ENCODE data around the gene USP50. TPM values are rescaled to one million over a fixed set of nuclear protein-coding genes. Genes with fewer than 3 reads are reported as not detected.
"Not testable (repeated sequence)": the region's sequence is repeated elsewhere in the genome, so short reads cannot be mapped to it uniquely, and the experiment has no call there.

The USP50 gene
- 0.33 TPM for total RNA-seq
- polyA plus RNA-seq: not detected
- long read RNA-seq, donor 1: 0 reads
- long read RNA-seq, donor 2: 0 reads
- long read RNA-seq, donor 3: 0 reads
- long read RNA-seq, donor 4: 0 reads
- long read RNA-seq, donor 5: 0 reads
- long read RNA-seq, donor 6: 0 reads
- long read RNA-seq, donor 7: 0 reads
- long read RNA-seq, donor 8: 0 reads
- long read RNA-seq, donor 9: 0 reads
- long read RNA-seq, donor 10: 0 reads

GRCh38 chr15:50546566-50546965, at the start of gene USP50:
TSS of gene USP50 (minus strand) at chr15:50546666. CDS start at chr15:50546525, 141 bp downstream.
- Histone ChIP-seq H3K27me3 (ENCODE audit: control insufficient read depth in 2 of 2, insufficient read depth in 1 of 2, low read length in 1 of 2) (no peaks in the 10 kb centered on the region), H3K36me3 (ENCODE audit: control insufficient read depth in 2 of 2, insufficient read depth in 2 of 2, low read length in 1 of 2) (no peaks in the 10 kb centered on the region), H3K9me3 (ENCODE audit: control insufficient read depth in 2 of 2, insufficient read depth in 1 of 2, low read length in 1 of 2) (no peaks in the 10 kb centered on the region), H3K4me1 (ENCODE audit: control insufficient read depth in 2 of 2, insufficient read depth in 2 of 2, low read length in 2 of 2) (no peaks in the 10 kb centered on the region), H3K27ac (ENCODE audit: low read depth in 1 of 2, low read length in 1 of 2) (no peak within 1 kb of the TSS), H3K4me3 (ENCODE audit: low read length in 2 of 2) (no peak within 1 kb of the TSS)
- no peak for DNase-seq (ENCODE audit: low read depth in 6 of 9, low spot score in 9 of 9)
- 99% methylated on average over 5 of the region's 5 CpGs for WGBS

- H3K27ac ChIP-seq (ENCODE audit: low read depth in 1 of 2, low read length in 1 of 2): no peak overlapping the region
- DNase-seq (ENCODE audit: low read depth in 6 of 9, low spot score in 9 of 9): no peak
- H3K36me3 ChIP-seq (ENCODE audit: control insufficient read depth in 2 of 2, insufficient read depth in 2 of 2, low read length in 1 of 2): peaks cover 6 to 35% of the 10 kb centered on the region in 2 donors
- WGBS: 99% methylated on average over 2 of the region's 2 CpGs
- no peaks in the 10 kb centered on the region for H3K9me3 ChIP-seq (ENCODE audit: control insufficient read depth in 2 of 2, insufficient read depth in 1 of 2, low read length in 1 of 2)
- H3K4me1 ChIP-seq (ENCODE audit: control insufficient read depth in 2 of 2, insufficient read depth in 2 of 2, low read length in 2 of 2): no peaks in the 10 kb centered on the region
- no peak overlapping the region for H3K4me3 ChIP-seq (ENCODE audit: low read length in 2 of 2)
- no peaks in the 10 kb centered on the region for H3K27me3 ChIP-seq (ENCODE audit: control insufficient read depth in 2 of 2, insufficient read depth in 1 of 2, low read length in 1 of 2)
Observed at GRCh38 chr15:50594311-50594710, 47.8 kb upstream of the USP50 start.

DNA sequence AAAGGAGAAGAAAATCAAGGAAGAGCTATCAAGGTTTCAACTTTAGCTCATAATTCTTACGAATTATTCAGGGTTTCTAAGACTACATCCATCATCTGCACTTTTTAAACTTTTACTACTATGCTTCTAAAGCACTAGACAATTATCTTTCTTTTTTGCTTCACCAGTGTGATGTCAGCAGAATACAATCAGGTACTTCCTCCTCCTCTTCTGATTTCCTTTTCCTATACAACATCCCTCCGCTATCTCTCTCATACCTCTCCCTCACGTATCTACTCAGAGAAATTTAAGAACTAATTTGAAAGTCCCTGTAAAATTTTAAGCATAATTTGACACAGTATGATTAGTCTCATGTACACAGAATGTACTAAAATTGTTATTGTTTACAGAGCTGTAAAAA, 47.3 kb upstream of the USP50 start:
- DNase-seq (ENCODE audit: low read depth in 6 of 9, low spot score in 9 of 9): no peak
- Histone ChIP-seq H3K4me3 (ENCODE audit: low read length in 2 of 2) (no peak overlapping the region), H3K36me3 (ENCODE audit: control insufficient read depth in 2 of 2, insufficient read depth in 2 of 2, low read length in 1 of 2) (peaks cover 6 to 35% of the 10 kb centered on the region in 2 donors), H3K9me3 (ENCODE audit: control insufficient read depth in 2 of 2, insufficient read depth in 1 of 2, low read length in 1 of 2) (no peaks in the 10 kb centered on the region), H3K27me3 (ENCODE audit: control insufficient read depth in 2 of 2, insufficient read depth in 1 of 2, low read length in 1 of 2) (no peaks in the 10 kb centered on the region), H3K27ac (ENCODE audit: low read depth in 1 of 2, low read length in 1 of 2) (no peak overlapping the region), H3K4me1 (ENCODE audit: control insufficient read depth in 2 of 2, insufficient read depth in 2 of 2, low read length in 2 of 2) (no peaks in the 10 kb centered on the region)
- WGBS: 91% methylated on average over 3 of the region's 3 CpGs

DNA sequence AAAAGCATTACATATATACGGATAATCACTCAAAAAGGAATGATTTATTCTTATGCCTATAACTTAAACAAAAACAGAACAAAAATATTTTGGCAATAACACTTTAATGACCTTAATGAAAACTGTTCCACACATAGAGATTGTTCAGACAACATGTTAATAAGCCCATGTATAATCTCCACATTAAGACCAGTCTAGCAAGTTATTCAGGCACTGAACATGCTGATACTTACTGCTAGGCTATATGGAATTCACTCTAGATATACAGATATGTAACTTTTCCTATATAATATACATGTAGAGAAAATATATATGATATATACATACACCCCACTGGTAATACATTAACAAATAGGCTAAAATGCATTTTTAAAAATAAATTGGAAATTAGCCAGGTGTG, 43.8 kb upstream of the USP50 start:
- 99% methylated on average over 1 of the region's 1 CpG for WGBS
- no peak for DNase-seq (ENCODE audit: low read depth in 6 of 9, low spot score in 9 of 9)
- peaks cover 3 to 30% of the 10 kb centered on the region in 2 donors for H3K36me3 ChIP-seq (ENCODE audit: control insufficient read depth in 2 of 2, insufficient read depth in 2 of 2, low read length in 1 of 2)

DNA sequence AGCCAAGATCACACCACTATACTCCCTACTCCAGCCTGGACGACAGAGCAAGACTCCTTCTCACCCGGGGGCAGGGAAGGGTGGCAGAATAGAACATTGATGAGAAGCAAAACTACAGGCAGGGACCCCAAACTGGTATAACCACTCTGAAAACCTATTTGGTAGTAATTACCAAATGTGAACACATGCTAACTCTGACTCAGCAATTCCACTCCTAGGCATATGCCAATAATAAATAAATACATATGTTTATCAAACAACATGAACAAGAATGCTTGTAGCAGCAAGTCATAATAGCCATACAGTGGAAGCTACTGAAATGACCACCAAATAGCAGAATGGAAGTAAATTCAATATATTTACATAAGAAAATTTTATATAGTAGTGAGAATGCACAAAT, 31.0 kb upstream of the USP50 start:
- H3K27ac ChIP-seq (ENCODE audit: low read depth in 1 of 2, low read length in 1 of 2): no peak overlapping the region
- 98% methylated on average over 2 of the region's 2 CpGs for WGBS
- no peaks in the 10 kb centered on the region for H3K4me1 ChIP-seq (ENCODE audit: control insufficient read depth in 2 of 2, insufficient read depth in 2 of 2, low read length in 2 of 2)
- no peaks in the 10 kb centered on the region for H3K9me3 ChIP-seq (ENCODE audit: control insufficient read depth in 2 of 2, insufficient read depth in 1 of 2, low read length in 1 of 2)
- peaks cover 18 to 39% of the 10 kb centered on the region in 2 donors for H3K36me3 ChIP-seq (ENCODE audit: control insufficient read depth in 2 of 2, insufficient read depth in 2 of 2, low read length in 1 of 2)
- H3K4me3 ChIP-seq (ENCODE audit: low read length in 2 of 2): no peak overlapping the region
- no peak for DNase-seq (ENCODE audit: low read depth in 6 of 9, low spot score in 9 of 9)
- H3K27me3 ChIP-seq (ENCODE audit: control insufficient read depth in 2 of 2, insufficient read depth in 1 of 2, low read length in 1 of 2): no peaks in the 10 kb centered on the region

More for the DNA sequence above, 43.8 kb upstream of the USP50 start:
- H3K27me3 ChIP-seq (ENCODE audit: control insufficient read depth in 2 of 2, insufficient read depth in 1 of 2, low read length in 1 of 2): no peaks in the 10 kb centered on the region
- H3K4me1 ChIP-seq (ENCODE audit: control insufficient read depth in 2 of 2, insufficient read depth in 2 of 2, low read length in 2 of 2): no peaks in the 10 kb centered on the region
- no peaks in the 10 kb centered on the region for H3K9me3 ChIP-seq (ENCODE audit: control insufficient read depth in 2 of 2, insufficient read depth in 1 of 2, low read length in 1 of 2)
- no peak overlapping the region for H3K4me3 ChIP-seq (ENCODE audit: low read length in 2 of 2)
- H3K27ac ChIP-seq (ENCODE audit: low read depth in 1 of 2, low read length in 1 of 2): no peak overlapping the region

GRCh38 chr15:50576166-50576565, 29.7 kb upstream of the USP50 start:
- Histone ChIP-seq H3K4me3 (ENCODE audit: low read length in 2 of 2) (no peak overlapping the region), H3K27me3 (ENCODE audit: control insufficient read depth in 2 of 2, insufficient read depth in 1 of 2, low read length in 1 of 2) (no peaks in the 10 kb centered on the region), H3K27ac (ENCODE audit: low read depth in 1 of 2, low read length in 1 of 2) (no peak overlapping the region), H3K9me3 (ENCODE audit: control insufficient read depth in 2 of 2, insufficient read depth in 1 of 2, low read length in 1 of 2) (no peaks in the 10 kb centered on the region), H3K36me3 (ENCODE audit: control insufficient read depth in 2 of 2, insufficient read depth in 2 of 2, low read length in 1 of 2) (peaks cover 15 to 38% of the 10 kb centered on the region in 2 donors), H3K4me1 (ENCODE audit: control insufficient read depth in 2 of 2, insufficient read depth in 2 of 2, low read length in 2 of 2) (no peaks in the 10 kb centered on the region)
- 98% methylated on average over 1 of the region's 1 CpG for WGBS
- no peak for DNase-seq (ENCODE audit: low read depth in 6 of 9, low spot score in 9 of 9)

DNA sequence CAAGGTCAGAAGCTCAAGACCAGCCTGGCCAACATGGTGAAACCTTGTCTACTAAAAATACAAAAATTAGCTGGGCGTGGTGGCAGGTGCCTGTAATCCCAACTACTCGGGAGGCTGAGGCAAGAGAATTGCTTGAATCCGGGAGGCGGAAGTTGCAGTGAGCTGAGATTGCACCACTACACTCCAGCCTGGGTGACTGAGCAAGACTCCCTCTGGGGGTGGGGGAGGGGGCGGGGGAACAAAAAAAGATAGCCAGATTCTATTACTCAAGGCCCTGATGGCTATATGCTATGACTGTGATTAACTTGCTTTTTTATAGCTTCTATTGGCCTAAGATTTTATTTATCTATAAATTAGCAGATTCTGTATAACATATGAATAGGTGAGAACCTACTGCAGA, 27.4 kb upstream of the USP50 start:
- not testable (repeated sequence) for H3K4me3 ChIP-seq (ENCODE audit: low read length in 2 of 2); H3K27me3 ChIP-seq (ENCODE audit: control insufficient read depth in 2 of 2, insufficient read depth in 1 of 2, low read length in 1 of 2); H3K9me3 ChIP-seq (ENCODE audit: control insufficient read depth in 2 of 2, insufficient read depth in 1 of 2, low read length in 1 of 2); DNase-seq (ENCODE audit: low read depth in 6 of 9, low spot score in 9 of 9); H3K4me1 ChIP-seq (ENCODE audit: control insufficient read depth in 2 of 2, insufficient read depth in 2 of 2, low read length in 2 of 2); H3K27ac ChIP-seq (ENCODE audit: low read depth in 1 of 2, low read length in 1 of 2)
- WGBS: 98% methylated on average over 5 of the region's 5 CpGs
- H3K36me3 ChIP-seq (ENCODE audit: control insufficient read depth in 2 of 2, insufficient read depth in 2 of 2, low read length in 1 of 2): peaks cover 11 to 49% of the 10 kb centered on the region in 2 donors

DNA sequence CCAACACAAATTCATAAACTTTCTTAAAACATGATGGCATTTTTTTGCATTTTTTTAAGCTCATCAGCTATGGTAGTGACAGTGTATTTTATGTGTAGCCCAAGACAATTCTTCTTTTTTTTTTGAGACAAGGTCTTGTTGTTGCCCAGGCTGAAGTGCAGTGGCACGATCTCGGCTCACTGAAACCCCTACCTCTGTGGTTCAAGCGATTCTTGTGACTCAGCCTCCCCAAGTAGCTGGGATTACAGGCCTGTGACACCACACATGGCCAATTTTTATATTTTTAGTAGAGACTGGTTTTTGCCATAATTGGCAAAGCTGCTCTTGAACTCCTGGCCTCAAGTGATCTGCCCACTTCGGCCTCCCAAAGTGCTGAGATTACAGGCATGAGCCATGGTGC, 17.3 kb upstream of the USP50 start:
- 98% methylated on average over 4 of the region's 4 CpGs for WGBS
- no peaks in the 10 kb centered on the region for H3K27me3 ChIP-seq (ENCODE audit: control insufficient read depth in 2 of 2, insufficient read depth in 1 of 2, low read length in 1 of 2)

GRCh38 chr15:50562735-50563640, 16.5 kb upstream of the USP50 start:
- Histone ChIP-seq H3K36me3 (ENCODE audit: control insufficient read depth in 2 of 2, insufficient read depth in 2 of 2, low read length in 1 of 2) (peaks cover 9 to 28% of the 10 kb centered on the region in 2 donors), H3K9me3 (ENCODE audit: control insufficient read depth in 2 of 2, insufficient read depth in 1 of 2, low read length in 1 of 2) (no peaks in the 10 kb centered on the region), H3K27me3 (ENCODE audit: control insufficient read depth in 2 of 2, insufficient read depth in 1 of 2, low read length in 1 of 2) (no peaks in the 10 kb centered on the region), H3K4me1 (ENCODE audit: control insufficient read depth in 2 of 2, insufficient read depth in 2 of 2, low read length in 2 of 2) (no peaks in the 10 kb centered on the region), H3K4me3 (ENCODE audit: low read length in 2 of 2) (no peak overlapping the region), H3K27ac (ENCODE audit: low read depth in 1 of 2, low read length in 1 of 2) (no peak overlapping the region)
- WGBS: 81% methylated on average over 4 of the region's 4 CpGs
- no peak for DNase-seq (ENCODE audit: low read depth in 6 of 9, low spot score in 9 of 9)

More for the DNA sequence above, 17.3 kb upstream of the USP50 start:
- Histone ChIP-seq H3K36me3 (ENCODE audit: control insufficient read depth in 2 of 2, insufficient read depth in 2 of 2, low read length in 1 of 2) (peaks cover 9 to 31% of the 10 kb centered on the region in 2 donors), H3K4me1 (ENCODE audit: control insufficient read depth in 2 of 2, insufficient read depth in 2 of 2, low read length in 2 of 2) (no peaks in the 10 kb centered on the region), H3K9me3 (ENCODE audit: control insufficient read depth in 2 of 2, insufficient read depth in 1 of 2, low read length in 1 of 2) (no peaks in the 10 kb centered on the region), H3K27ac (ENCODE audit: low read depth in 1 of 2, low read length in 1 of 2) (no peak overlapping the region), H3K4me3 (ENCODE audit: low read length in 2 of 2) (no peak overlapping the region)
- DNase-seq (ENCODE audit: low read depth in 6 of 9, low spot score in 9 of 9): no peak
